Adipose tissue (tissue), 3 donors: Measurements from ENCODE around the gene DLG1. TPM values are rescaled to one million over a fixed set of nuclear protein-coding genes. Genes with fewer than 3 reads are reported as not detected.
"Not testable (repeated sequence)": the region's sequence is repeated elsewhere in the genome, so short reads cannot be mapped to it uniquely, and the experiment has no call there.

Experiments
- H3K27ac ChIP-seq: one replicate; pipeline ENCODE4 v1.5.1; 2013; ENCODE audit warnings: low read depth, low read length
- WGBS, 3 donors: extraction: QIAGEN DNeasy Blood & Tissue Kit; methylation state at CpG; one replicate each; pipeline ENCODE4 v1.1.7; 2013; 5-methylcytosine and 5-hydroxymethylcytosine counted together
- polyA plus RNA-seq, 3 donors: library from polyadenylated mRNA; stranded (reverse); fragments of 200-250 nt; gene quantifications; one replicate each; pipeline ENCODE4 v1.2.3, GENCODE V29; 2013
- donor health status: healthy with polysubstance abuse.
- donor health status: Bipolar disorder and iron deficiency.
- donor health status: healthy.

DLG1 gene
- polyA plus RNA-seq, 3 donors = 9.1 to 23.3 (median 16.2) TPM

DNA sequence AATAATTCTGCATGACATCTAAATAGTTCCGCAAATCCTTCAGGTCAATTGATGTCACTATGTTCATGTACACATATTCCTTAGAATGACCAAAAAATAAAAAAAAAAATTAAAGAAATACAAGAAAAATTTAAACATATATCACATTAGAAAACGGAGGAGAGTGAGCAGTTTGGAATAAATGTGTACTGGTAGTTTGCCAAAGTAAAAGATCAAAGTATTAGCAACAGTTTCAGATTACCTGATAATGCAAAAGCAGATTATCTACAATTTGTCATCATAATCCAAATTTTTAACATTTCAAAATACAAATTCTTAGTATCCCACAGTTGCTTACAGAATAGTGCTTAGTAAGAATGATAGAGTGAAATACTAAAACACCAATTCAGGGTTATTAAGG is 1.9 kb downstream of the DLG1 start:
- H3K27ac ChIP-seq = no peak overlapping the region
- 41 to 71% (median 53%) methylated on average over 2 of the region's 2 CpGs for WGBS, 3 donors

DNA sequence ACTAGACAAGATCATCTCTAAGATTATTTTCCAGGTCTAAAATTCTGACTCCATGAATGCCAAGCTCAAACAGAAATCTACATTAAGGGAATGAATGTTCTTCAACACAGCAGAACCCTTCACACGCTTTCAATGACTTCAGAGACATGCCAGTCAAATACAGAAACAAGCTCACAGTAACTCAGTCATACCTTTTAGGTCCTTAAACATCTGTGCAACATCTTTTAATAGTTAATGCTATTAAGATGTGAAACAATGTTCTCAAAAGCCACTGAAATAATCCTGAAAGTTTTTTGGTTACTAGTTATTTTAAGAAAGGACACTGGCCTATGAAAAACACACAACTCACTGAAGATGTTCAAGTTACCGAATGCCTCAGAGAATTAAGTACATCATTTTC is 2.5 kb downstream of the DLG1 start:
- no peak overlapping the region for H3K27ac ChIP-seq
- WGBS, 3 donors = 79 to 91% (median 80%) methylated on average over 2 of the region's 2 CpGs

DNA sequence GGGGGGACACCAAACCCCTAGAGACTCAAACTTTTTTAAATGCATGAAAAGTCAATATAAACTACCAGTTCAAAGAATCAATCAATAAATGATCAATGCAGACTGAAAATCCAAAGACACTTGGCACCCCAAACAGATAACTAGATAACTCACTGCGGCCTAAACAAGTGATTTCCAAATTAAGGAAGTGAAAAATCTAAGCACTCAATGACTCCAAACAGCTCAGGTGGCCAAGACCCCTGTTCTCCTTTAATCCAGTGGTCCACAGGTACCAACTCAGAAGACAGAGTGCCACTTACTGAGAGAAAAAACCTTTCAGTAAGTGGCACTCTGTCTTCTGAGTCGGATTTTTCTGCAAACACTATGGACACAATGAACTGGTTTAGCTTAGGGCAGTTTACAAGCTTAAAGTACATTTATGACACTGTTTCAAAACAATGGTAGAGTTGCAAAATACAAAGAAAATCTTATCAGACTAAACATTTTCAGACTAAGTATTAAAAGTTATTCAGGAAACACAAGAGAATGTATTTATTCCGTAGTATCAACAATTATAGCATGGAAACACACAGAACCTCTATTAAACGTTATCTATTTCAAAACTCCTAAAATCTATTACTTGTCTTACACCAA is 4.7 kb downstream of the DLG1 start:
- 66 to 87% (median 81%) methylated on average over 4 of the region's 4 CpGs for WGBS, 3 donors
- no peak overlapping the region for H3K27ac ChIP-seq

DNA sequence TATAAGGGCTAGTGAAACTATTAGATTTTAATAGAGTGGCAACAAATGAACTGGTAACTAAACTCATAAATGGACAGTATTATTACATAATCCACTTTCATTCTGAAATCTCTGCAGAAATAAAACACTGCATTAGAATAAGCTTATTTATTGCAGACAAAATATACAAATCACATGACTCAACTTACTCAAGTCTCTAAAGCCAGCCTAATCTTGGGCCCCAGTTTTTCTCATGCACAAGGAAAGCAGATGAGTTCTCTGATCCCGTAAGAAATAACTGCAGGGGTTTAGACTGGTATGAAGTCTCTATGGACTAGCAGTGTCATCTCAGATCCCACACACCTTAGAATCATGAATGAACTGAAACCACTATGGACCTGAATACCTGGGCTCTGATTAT is 5.8 kb downstream of the DLG1 start:
- WGBS, 3 donors = 43 to 90% (median 86%) methylated on average over 1 of the region's 1 CpG
- no peak overlapping the region for H3K27ac ChIP-seq

DNA sequence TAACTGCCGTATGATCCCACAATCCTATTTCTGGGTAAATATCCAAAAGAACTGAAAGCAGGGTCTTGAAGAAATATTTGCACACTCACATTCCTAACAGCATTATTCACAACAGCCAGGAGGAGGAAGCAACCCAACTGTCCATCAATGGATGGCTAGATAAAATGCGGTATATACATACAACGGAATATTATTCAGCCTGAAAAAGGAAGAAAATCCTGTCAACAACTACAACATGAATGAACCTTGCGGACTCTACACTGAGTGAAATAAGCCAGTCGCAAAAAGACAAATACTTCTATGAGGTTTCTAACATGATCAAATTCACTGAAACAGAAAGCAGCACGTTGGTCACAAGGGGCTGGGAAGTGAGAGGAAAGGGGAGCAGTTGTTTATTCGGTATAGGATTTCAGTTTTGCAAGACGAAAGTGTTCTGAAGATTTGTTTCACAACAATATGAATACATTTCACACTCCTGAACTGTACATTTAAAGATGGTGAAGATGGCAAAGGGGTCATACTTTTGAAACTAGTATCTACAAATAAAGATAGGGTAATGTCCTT is 6.2 kb downstream of the DLG1 start:
- no peak overlapping the region for H3K27ac ChIP-seq
- 80 to 91% (median 81%) methylated on average over 8 of the region's 8 CpGs for WGBS, 3 donors

DNA sequence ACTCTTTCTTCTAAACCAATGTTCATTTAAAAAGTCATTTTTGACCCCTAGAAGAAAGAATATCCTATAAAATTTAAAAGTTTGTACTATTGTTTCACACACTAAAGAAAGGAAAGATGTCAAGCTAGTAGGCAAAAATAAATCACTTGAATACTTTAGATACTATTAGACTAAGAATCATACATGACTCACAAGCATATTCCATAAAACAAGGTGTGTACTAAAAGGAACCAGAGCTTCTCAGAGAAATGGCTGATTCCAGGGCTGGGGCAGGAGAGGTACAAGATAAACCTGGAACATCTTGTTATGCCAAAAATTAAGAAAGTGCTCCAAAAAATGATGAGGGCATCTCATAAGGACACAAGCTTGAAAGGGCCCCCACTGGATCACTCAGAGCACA is 8.7 kb downstream of the DLG1 start:
- H3K27ac ChIP-seq = no peak overlapping the region

DNA sequence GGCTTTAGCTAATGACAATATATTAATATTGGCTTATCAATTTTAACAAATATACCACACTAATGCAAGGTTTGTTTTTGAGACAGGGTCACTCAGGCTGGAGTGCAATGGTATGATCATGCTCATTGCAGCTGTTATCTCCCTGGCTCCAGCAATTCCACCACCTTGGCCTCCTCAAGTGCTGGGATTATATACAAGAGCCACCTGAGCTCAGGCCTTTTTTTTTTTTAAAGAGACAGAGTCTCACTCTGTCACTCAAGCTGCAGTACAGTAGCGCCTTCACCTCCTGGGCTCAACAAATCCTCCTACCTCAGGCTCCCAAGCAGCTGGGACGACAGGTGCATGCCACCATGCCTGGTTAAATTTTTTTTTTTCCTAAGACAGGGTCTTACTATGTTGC is 11.7 kb downstream of the DLG1 start:
- WGBS, 3 donors = 92 to 97% (median 96%) methylated on average over 2 of the region's 2 CpGs
- H3K27ac ChIP-seq = no peak overlapping the region

DNA sequence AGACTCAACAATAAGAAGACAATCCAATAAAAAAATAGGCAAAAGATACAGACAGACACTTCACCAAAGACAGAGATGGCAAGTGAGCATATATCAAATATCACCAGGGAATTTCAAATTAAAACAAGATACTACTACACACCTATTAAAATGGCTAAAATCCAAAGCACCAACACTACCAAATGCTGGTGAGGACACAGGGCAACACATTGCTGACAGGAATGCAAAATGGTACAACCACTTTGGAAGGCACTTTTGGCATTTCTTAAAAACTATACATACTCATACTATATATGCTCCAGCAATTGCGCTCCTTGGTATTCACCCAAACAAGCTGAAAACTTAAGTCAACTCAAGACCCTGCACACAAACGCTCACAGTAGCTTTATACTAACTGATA is 12.9 kb downstream of the DLG1 start:
- 92 to 99% (median 99%) methylated on average over 2 of the region's 2 CpGs for WGBS, 3 donors

DNA sequence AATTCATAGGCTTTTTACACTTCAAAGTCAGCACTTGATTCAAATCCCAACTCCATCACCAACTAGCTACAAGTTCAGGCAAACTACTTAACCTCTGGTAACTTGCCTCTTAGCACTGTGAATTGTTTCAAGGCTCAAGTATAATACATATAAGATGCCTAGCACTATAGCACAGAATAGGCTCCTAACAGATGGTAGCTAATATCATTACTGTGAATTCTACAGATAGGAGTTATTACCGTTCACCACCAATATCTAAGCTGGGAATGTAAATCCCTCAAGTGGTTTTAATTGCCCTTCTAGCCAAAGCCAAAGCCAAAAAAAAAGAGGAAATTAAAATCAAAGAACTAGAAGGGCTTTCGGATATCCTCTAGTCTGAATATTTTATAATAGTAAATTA is 15.4 kb downstream of the DLG1 start:
- H3K27ac ChIP-seq = no peak overlapping the region
- WGBS, 3 donors = 85 to 95% (median 94%) methylated on average over 2 of the region's 2 CpGs

More for the DNA sequence above, 12.9 kb downstream of the DLG1 start:
- no peak overlapping the region for H3K27ac ChIP-seq

DNA sequence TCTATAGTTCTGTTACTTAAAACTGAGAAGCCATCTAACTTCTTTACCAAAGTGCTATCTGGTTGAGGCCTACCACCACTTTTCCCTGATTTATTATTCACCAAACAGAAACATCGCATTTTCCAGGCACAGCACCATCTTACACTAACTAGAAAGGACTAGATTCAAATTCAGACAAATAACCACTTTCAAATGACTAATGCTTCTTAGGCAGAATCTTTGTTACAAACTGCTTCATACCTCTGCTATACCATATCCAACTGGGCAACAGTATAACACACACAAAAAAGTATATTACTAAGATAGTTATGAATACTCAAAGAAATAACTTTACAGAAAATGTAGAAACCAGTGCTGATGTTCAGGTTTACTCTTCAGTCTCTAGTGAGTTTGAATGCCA is 16.6 kb downstream of the DLG1 start:
- H3K27ac ChIP-seq = no peak overlapping the region
- 99 to 100% (median 100%) methylated on average over 1 of the region's 1 CpG for WGBS, 3 donors

DNA sequence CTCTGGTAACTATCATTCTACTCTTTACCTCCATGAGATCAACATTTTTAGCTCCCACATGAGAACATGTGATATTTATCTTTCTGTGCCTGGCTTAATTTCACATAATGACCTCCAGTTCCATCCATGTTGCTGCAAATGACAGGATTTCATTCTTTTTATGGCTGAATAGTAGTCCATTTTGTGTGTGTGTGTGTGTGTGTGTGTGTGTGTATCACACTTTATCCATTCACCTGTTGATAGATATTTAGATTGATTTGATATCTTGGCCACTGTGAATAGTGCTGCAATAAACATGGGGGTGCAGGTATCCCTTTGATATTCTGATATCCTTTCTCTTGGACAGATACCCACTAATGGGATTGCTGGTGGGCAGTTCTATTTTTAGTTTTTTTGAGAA is 18.3 kb downstream of the DLG1 start:
- no peak overlapping the region for H3K27ac ChIP-seq

DNA sequence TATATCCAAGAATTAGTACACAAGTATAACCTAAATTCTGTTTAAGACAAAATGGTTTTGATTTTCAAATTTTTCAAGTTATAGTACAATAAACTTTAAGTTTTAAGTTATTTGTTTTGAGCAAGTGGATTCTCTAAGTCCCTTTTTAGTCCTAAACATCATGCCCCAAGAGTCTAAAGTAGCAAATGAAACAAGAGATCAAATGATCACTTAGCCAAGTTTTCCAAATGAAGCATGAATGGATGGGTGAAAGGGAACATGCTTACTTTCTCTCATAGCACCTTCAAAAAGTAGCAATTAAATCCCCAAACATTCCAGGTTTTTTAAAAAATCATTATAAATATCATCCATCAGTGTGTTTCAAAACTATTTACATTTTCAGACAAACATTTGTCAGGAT is 19.5 kb downstream of the DLG1 start:
- no peak overlapping the region for H3K27ac ChIP-seq

DNA sequence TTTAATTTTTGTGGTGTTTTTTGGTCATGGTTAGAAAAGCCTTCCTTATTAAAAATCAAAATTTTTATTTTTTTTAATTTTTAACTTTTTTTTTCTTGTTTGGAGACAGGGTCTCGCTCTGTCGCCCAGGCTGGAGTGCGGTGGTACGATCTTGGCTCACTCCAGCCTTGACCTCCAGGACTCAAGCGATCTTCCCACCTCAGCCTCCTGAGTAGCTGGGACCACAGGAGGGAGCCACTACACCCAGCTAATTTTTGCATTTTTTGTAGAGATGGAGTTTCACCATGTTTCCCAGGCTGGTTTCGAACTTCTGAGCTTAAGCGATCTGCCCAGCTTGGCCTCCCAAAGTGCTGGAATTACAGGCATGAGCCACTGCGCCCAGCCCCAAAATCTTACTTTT is 21.6 kb downstream of the DLG1 start:
- 97% methylated on average over 8 of the region's 8 CpGs for WGBS, 3 donors
- not testable (repeated sequence) for H3K27ac ChIP-seq

DNA sequence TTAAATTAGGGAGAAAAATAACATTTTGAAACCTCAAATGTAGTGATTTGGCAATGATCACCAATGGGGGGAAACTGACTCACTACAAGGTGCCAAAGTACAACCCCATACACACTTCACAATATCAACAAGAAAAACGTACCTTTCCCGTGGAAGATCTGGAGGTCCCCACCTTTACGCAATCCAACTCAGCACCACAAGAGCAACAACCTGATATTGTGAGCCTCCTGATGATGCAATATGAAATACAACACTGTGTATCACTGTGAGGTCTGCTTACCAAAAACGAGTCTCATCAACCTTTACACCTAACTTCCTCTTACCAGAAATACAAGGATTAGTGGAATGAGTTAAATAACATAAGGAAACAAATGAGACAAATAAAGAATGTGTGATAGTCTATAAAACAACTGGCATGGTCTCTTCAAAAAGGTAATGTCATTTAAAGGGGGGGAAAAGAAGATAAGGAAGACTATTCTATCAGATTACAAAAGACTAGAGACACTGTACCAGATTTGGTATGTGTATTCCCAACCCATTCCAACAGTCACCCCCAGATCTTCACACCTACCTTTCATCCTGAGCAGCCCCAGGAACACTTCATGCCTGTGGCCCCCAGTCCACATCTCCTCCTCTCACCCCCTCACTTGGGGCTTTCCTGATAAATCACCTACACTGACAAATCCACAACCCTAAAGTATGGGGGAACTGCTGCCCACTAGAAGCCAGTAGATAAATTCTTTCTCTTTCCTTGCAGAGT is 27.7 kb downstream of the DLG1 start:
- no peak overlapping the region for H3K27ac ChIP-seq
- WGBS, 3 donors = 61 to 81% (median 70%) methylated on average over 4 of the region's 4 CpGs

DNA sequence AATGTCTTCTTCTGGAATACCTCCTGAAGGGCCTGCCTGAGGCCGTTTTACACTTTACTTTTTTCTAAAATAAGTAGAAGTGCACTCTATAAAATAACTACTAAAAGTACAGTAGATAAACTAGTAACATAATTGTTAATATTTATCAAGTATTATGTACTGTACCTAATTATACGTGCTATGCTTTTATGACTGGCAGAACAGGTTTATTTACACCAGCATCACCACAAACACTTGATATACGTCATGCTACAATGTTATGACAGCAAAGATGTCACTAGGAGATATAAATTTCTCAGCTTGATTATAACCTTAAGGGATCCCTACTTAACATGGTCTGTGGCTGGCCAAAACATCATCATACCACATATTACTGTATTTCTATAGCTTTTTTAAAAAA is 29.4 kb downstream of the DLG1 start:
- 57 to 91% (median 87%) methylated on average over 3 of the region's 3 CpGs for WGBS, 3 donors
- no peak overlapping the region for H3K27ac ChIP-seq

DNA sequence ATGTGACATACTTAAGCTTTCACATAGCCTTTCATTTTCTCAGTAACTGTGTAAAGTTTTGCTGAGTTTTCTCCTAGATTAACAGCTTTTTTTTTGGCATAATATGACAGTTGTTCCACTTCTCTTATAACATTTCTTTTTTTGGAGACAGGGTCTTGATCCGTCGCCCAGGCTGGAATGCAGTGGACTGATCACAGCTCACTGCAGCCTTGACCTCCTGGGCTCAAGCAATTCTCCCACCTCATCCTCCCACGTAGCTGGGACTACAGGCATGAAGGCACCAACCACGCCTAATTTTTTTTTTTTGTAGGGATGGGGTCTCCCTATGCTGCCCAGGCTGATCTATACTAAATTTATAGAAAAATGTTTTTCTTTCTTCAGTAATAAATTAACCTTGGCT is 30.1 kb downstream of the DLG1 start:
- H3K27ac ChIP-seq = no peak overlapping the region
- WGBS, 3 donors = 53 to 66% (median 59%) methylated on average over 4 of the region's 4 CpGs

DNA sequence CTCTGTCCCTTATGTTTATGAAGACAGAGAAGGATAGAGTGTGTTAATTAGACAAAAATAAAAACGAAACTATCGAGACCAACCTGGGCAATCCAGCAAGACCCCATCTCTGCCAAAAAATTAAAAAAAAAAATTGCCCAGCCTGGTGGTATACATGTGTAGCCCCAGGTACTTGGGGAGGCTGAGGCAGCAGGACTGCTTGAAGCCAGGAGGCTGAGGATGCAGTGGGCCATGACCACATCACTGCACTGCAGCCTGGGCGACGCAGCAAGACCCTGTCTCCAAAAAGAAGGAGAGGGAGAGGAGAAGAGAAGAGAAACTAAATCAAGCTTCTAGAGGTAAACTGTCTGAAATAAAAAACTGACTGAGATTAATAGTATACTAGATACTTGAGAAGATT is 32.1 kb downstream of the DLG1 start:
- 96 to 98% (median 96%) methylated on average over 4 of the region's 4 CpGs for WGBS, 3 donors
- H3K27ac ChIP-seq = no peak overlapping the region

DNA sequence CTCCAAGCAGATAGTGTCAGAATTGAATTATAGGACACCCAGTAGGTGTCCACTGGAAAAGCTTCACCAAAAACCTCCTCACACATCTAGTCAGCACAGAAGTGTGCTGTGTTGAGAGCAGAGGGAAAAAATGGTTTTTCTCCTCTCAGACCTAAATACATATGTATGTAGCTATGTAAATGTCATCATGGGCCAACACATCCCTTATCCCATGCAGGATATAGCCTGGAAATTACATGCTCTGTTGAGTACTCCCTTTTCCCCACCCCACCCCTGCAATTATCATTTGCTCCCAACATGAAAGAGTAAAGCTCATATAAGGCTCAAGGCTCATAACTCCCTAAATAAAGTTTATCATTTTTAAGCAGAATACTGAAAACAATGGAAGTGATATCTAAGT is 35.7 kb downstream of the DLG1 start:
- no peak overlapping the region for H3K27ac ChIP-seq

DNA sequence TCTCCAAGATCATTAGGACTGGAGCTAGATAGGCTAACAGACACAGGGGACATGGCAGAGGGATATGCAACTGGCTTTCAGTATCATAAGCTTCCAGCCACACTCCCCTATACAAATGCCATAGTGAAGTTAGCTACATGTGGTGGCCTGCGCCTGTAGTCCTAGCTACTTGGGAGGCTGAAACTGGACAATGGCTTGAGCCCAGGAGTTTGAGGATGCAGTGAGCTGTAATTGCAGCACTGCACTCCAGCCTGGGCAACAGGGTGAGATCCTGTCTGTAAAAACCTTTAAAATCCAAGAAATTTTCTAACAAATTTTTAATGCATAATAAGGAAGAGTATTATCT is 37.3 kb downstream of the DLG1 start:
- H3K27ac ChIP-seq = no peak overlapping the region
- WGBS, 3 donors = 97 to 100% (median 97%) methylated on average over 1 of the region's 1 CpG

DNA sequence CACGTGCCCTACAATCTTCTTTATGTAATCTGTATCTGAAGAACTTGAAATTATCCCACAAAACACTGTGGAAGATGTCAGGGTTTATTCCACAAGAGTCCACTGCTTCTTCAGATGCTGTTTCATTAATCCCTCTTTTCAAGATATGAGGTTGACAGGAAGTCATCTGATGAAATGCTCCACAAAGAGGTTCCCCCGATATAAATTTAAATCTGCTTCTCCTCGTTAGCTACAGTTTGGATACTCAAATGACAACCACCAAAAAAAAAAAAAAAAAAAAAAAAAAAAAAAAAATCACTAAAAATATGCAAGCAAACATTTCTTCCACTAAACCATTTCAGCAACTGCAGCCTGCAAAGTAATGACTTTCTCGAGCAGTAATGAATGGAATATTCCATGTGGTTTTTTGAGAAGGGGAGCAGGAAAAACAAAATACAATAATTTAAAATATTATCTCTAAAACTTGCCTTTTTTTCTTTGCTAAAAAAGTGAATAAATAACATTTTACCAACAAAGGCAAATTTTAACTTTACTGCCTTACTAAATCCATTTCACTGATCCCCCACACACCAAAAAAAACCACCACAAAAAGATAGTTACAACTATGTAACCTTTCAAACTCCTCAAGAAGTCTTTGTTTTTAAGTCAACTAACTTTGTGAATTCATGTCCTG is 37.8 kb downstream of the DLG1 start:
- H3K27ac ChIP-seq = no peak overlapping the region
- 57 to 88% (median 68%) methylated on average over 4 of the region's 4 CpGs for WGBS, 3 donors
